ENCODE results near the gene KIDINS220. TPM values are rescaled to one million over a fixed set of nuclear protein-coding genes. Genes with fewer than 3 reads are reported as not detected.

The KIDINS220 gene
- total and polyA plus RNA-seq, 9 of the 15 experiments (the other 6 are each of a cell fraction or from before 2014, with no cell fraction given) = 15.2 to 48.0 (median 34.4) TPM

DNA sequence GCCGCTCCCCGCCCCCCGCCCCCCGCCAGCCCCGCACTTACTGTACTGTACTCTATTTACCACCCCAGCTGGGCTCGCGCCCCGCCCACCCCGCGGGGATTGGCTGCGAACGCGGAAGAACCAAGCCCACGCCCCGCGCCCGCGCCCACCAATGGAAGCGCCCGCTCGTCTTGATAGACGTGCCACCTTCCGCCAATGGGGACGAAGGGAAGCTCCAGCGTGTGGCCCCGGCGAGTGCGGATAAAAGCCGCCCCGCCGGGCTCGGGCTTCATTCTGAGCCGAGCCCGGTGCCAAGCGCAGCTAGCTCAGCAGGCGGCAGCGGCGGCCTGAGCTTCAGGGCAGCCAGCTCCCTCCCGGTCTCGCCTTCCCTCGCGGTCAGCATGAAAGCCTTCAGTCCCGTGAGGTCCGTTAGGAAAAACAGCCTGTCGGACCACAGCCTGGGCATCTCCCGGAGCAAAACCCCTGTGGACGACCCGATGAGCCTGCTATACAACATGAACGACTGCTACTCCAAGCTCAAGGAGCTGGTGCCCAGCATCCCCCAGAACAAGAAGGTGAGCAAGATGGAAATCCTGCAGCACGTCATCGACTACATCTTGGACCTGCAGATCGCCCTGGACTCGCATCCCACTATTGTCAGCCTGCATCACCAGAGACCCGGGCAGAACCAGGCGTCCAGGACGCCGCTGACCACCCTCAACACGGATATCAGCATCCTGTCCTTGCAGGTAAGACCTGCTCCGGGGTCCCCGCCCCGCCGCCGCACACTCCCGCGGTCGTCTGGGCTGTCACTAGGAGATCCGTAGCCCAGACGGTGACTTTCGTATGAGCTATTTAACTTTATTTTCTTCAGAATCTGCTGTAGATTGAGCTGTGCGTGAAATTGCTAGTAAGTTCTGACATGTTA, 155.4 kb downstream of the KIDINS220 start, which contains the start of gene ID2 (continued):
- TF ChIP-seq TAF1 (IDR thresholded peaks at IDR 0.05; ENCODE audit: control insufficient read depth, extremely low read depth, insufficient read depth, low read length, severe bottlenecking) = peak; percentile 95
- no peak for TF ChIP-seq ZNF589 (CRISPR knock-in tag; IDR thresholded peaks at IDR 0.05; ENCODE audit: low read depth)
- TF ChIP-seq TAF7 (tag; IDR thresholded peaks at IDR 0.05) = peak; percentile 98
- no peak for TF ChIP-seq ZNF57 (CRISPR knock-in tag; IDR thresholded peaks at IDR 0.05)
- TF ChIP-seq, protein P1, sequence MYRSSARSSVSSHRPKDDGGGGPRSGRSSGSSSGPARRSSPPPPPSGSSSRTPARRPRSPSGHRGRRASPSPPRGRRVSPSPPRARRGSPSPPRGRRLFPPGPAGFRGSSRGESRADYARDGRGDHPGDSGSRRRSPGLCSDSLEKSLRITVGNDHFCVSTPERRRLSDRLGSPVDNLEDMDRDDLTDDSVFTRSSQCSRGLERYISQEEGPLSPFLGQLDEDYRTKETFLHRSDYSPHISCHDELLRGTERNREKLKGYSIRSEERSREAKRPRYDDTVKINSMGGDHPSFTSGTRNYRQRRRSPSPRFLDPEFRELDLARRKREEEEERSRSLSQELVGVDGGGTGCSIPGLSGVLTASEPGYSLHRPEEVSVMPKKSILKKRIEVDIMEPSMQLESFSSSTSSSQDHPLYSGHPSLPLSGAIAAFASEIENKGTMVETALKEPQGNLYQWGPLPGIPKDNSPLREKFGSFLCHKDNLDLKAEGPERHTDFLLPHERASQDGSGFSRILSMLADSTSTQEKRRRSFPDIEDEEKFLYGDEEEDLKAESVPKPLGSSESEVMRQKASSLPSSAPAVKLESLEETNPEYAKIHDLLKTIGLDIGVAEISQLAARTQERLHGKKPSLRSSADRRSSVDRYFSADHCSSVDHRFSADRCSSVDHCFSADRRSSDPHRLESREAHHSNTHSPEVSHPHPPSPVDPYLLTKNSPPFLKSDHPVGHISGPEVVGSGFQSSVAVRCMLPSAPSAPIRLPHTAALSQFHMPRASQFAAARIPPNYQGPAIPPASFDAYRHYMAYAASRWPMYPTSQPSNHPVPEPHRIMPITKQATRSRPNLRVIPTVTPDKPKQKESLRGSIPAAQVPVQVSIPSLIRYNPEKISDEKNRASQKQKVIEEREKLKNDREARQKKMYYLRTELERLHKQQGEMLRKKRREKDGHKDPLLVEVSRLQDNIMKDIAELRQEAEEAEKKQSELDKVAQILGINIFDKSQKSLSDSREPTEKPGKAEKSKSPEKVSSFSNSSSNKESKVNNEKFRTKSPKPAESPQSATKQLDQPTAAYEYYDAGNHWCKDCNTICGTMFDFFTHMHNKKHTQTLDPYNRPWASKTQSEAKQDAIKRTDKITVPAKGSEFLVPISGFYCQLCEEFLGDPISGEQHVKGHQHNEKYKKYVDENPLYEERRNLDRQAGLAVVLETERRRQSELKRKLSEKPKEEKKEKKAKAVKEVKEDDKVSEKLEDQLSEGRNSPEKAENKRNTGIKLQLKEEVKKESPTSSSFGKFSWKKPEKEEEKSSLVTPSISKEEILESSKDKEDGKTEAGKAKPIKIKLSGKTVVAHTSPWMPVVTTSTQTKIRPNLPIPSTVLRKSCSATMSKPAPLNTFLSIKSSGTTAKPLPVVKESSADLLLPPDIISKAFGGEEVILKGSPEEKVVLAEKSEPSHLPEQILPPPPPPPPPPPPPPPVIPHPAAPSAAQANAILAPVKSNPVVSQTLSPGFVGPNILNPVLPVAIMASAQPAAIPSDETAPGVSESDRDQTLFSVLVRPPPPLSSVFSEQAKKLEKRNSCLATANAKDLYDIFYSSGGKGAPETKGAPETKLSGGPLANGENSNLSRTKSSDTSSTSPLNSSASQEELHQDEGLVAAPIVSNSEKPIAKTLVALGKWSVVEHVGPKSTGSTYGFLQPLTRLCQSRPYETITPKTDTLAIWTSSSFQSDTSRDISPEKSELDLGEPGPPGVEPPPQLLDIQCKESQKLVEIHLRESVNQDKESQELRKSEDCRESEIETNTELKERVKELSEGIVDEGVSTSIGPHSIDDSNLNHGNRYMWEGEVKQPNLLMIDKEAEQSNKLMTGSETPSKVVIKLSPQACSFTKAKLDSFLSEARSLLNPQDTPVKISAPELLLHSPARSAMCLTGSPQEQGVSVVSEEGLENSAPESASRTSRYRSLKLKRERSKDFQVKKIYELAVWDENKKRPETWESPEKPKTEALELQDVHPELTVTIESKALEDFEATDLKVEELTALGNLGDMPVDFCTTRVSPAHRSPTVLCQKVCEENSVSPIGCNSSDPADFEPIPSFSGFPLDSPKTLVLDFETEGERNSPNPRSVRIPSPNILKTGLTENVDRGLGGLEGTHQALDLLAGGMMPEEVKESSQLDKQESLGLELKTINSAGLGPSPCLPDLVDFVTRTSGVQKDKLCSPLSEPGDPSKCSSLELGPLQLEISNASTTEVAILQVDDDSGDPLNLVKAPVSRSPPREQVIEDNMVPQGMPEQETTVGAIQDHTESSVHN (IDR thresholded peaks at IDR 0.05; ENCODE audit: borderline replicate concordance in 1 of 2, low read depth in 1 of 2) = no peak
- TF ChIP-seq HDAC2 (IDR thresholded peaks at IDR 0.05) = no peak; the same call in 1 of the 2 replicates
- no peak for TF ChIP-seq CBX2 (IDR thresholded peaks at IDR 0.05; ENCODE audit: insufficient read depth, low read length, poor library complexity, severe bottlenecking)
- 0 out of 4 replicates have a peak, but pooled peaks of 1 of the 2 experiments have one; percentile 74 for TF ChIP-seq SIN3A (IDR thresholded peaks at IDR 0.05; ENCODE audit: borderline replicate concordance in 2 of 2, control insufficient read depth in 1 of 2, low read depth in 2 of 2, low read length in 2 of 2)
- TF ChIP-seq ZNF354B (CRISPR knock-in tag; IDR thresholded peaks at IDR 0.05) = no peak
- no peak for TF ChIP-seq MCM7 (IDR thresholded peaks at IDR 0.05)
- TF ChIP-seq, protein P2, sequence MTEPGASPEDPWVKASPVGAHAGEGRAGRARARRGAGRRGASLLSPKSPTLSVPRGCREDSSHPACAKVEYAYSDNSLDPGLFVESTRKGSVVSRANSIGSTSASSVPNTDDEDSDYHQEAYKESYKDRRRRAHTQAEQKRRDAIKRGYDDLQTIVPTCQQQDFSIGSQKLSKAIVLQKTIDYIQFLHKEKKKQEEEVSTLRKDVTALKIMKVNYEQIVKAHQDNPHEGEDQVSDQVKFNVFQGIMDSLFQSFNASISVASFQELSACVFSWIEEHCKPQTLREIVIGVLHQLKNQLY (CRISPR knock-in tag; conservative IDR thresholded peaks at IDR 0.05) = 0 out of 4 replicates have a peak, but pooled peaks of 1 of the 2 experiments have one; percentile 85
- TF ChIP-seq, protein P3, sequence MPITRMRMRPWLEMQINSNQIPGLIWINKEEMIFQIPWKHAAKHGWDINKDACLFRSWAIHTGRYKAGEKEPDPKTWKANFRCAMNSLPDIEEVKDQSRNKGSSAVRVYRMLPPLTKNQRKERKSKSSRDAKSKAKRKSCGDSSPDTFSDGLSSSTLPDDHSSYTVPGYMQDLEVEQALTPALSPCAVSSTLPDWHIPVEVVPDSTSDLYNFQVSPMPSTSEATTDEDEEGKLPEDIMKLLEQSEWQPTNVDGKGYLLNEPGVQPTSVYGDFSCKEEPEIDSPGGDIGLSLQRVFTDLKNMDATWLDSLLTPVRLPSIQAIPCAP (CRISPR knock-in tag; IDR thresholded peaks at IDR 0.05; ENCODE audit: borderline replicate concordance) = no peak
- TF ChIP-seq CAMTA2 (CRISPR knock-in tag; conservative IDR thresholded peaks at IDR 0.05) = no peak

All from K562 (cell line).